SK-N-SH (cell line): Measurements from ENCODE around the gene ARHGEF26. TPM values are rescaled to one million over a fixed set of nuclear protein-coding genes. Genes with fewer than 3 reads are reported as not detected.

Experiments
- CTCF ChIA-PET: fragments of 300-600, 350-600 bp; formaldehyde crosslinking; extraction: SDS; loops from one replicate; lab custom pipeline; 2021; lab: Yijun Ruan, JAX
- POLR2A ChIA-PET: fragments of 350-600 bp; sonication (Branson Sonifier 250); formaldehyde crosslinking; extraction: SDS; loops from one replicate; lab custom pipeline; 2020; ENCODE audit warnings: antibody characterized with exemption, inconsistent platforms; lab: Yijun Ruan, JAX
- DNase-seq: peaks from one replicate; pipeline ENCODE4 v3.0.0; 2012
- H2AFZ ChIP-seq: fragments of 200-600 bp; sonication (generic); 2 replicates; pipeline ENCODE4 v1.8.1; 2016; ENCODE audit warnings: antibody characterized with exemption, mild to moderate bottlenecking, low read depth
- H3F3A ChIP-seq: fragments of 200-600 bp; sonication (generic); replicated peaks from 2 replicates; pipeline ENCODE3; 2016; ENCODE audit warnings: antibody characterized with exemption, mild to moderate bottlenecking; ENCODE audit not compliant: insufficient read depth
- H3K27ac ChIP-seq, 2 experiments: fragments of 200-500 bp in 1 of 2; fragments of 200-600 bp in 1 of 2; sonication (Bioruptor generic) in 1 of 2; sonication (generic), shearing (Covaris generic) in 1 of 2; 2 replicates each; pipeline versions ENCODE4 v1.5.1 to v1.6.1; 2014 to 2016; ENCODE audit warnings: low read depth in 2 of 2, inconsistent platforms in 1 of 2, low read length in 1 of 2, mild to moderate bottlenecking in 1 of 2, mixed read lengths in 1 of 2
- H3K27me3 ChIP-seq: fragments of 200-600 bp; sonication (generic), shearing (Covaris generic); 2 replicates; pipeline ENCODE4 v1.6.1; 2016; ENCODE audit warnings: mixed run types; ENCODE audit not compliant: insufficient read depth
- H3K36me3 ChIP-seq, 2 experiments: fragments of 200-500 bp in 1 of 2; fragments of 200-600 bp in 1 of 2; sonication (Bioruptor generic) in 1 of 2; sonication (generic) in 1 of 2; replicated peaks in 1 of 2; 2 replicates each; pipeline versions ENCODE3 to v1.5.1; 2014 to 2016; ENCODE audit warnings: low read length in 1 of 2, mild to moderate bottlenecking in 1 of 2; ENCODE audit not compliant: insufficient read depth in 2 of 2, control insufficient read depth in 1 of 2
- H3K4me1 ChIP-seq, 2 experiments: fragments of 200-500 bp in 1 of 2; fragments of 200-600 bp in 1 of 2; sonication (Bioruptor generic) in 1 of 2; sonication (generic), shearing (Covaris generic) in 1 of 2; 2 replicates each; pipeline versions ENCODE4 v1.5.1 to v1.6.1; 2014 to 2016; ENCODE audit warnings: low read depth in 1 of 2, low read length in 1 of 2, mixed run types in 1 of 2; ENCODE audit not compliant: insufficient read depth in 2 of 2, control insufficient read depth in 1 of 2
- H3K4me2 ChIP-seq: fragments of 200-600 bp; sonication (generic), shearing (Covaris generic); 2 replicates; pipeline ENCODE4 v1.6.1; 2017; ENCODE audit warnings: mixed run types
- H3K4me3 ChIP-seq, 2 experiments: fragments of 200-500 bp in 1 of 2; fragments of 200-600 bp in 1 of 2; sonication (Bioruptor generic) in 1 of 2; sonication (generic), shearing (Covaris generic) in 1 of 2; 2 replicates each; pipeline versions ENCODE4 v1.5.1 to v1.8.1; 2014 to 2016; ENCODE audit warnings: low read depth in 2 of 2, inconsistent platforms in 1 of 2, low read length in 1 of 2, mild to moderate bottlenecking in 1 of 2, mixed read lengths in 1 of 2, moderate library complexity in 1 of 2
- H3K79me2 ChIP-seq: fragments of 200-600 bp; sonication (generic); 2 replicates; pipeline ENCODE4 v1.8.1; 2017; ENCODE audit warnings: mild to moderate bottlenecking; ENCODE audit not compliant: insufficient read depth
- H3K9ac ChIP-seq: fragments of 200-600 bp; sonication (generic); 2 replicates; pipeline ENCODE4 v1.6.1; 2017; ENCODE audit warnings: mixed run types
- H3K9me2 ChIP-seq: fragments of 200-600 bp; sonication (generic); 2 replicates; pipeline ENCODE4 v1.6.1; 2017; ENCODE audit warnings: mixed run types
- H3K9me3 ChIP-seq: fragments of 200-600 bp; sonication (generic); 2 replicates; pipeline ENCODE4 v1.6.1; 2017; ENCODE audit warnings: mixed run types, mild to moderate bottlenecking, moderate library complexity
- H4K20me1 ChIP-seq: fragments of 200-600 bp; sonication (generic); 2 replicates; pipeline ENCODE4 v1.6.1; 2017; ENCODE audit warnings: mild to moderate bottlenecking, mixed run types; ENCODE audit not compliant: insufficient read depth
- CHD2 ChIP-seq: fragments of 150-350 bp; IDR thresholded peaks from 2 replicates; pipeline ENCODE4 v1.6.1; 2018; ENCODE audit warnings: low read length; ENCODE audit not compliant: partially characterized antibody
- ELF1 ChIP-seq: IDR thresholded peaks from 2 replicates; pipeline ENCODE4 v1.4.0; 2012
- EP300 ChIP-seq, 2 experiments: IDR thresholded peaks; 2 replicates each; pipeline versions ENCODE4 v1.4.0 to v1.6.1; 2012; ENCODE audit warnings: borderline replicate concordance in 1 of 2, low read depth in 1 of 2, low read length in 1 of 2
- EZH2phosphoT487 ChIP-seq: fragments of 200-600 bp; sonication (generic); IDR thresholded peaks from 2 replicates; pipeline ENCODE4 v1.6.1; 2017; ENCODE audit warnings: low read depth, mixed run types, mild to moderate bottlenecking, antibody characterized with exemption, moderate library complexity, borderline replicate concordance
- FOSL2 ChIP-seq: IDR thresholded peaks from 2 replicates; pipeline ENCODE4 v1.4.0; 2012; ENCODE audit warnings: low read depth, mild to moderate bottlenecking, moderate library complexity, borderline replicate concordance
- FOXJ3 ChIP-seq: sonication (generic); formaldehyde crosslinking; IDR thresholded peaks from 2 replicates; pipeline ENCODE4 v1.5.1; 2020; ENCODE audit warnings: mild to moderate bottlenecking, missing genetic modification reagents
- IRF3 ChIP-seq: fragments of 150-350 bp; IDR thresholded peaks from 2 replicates; pipeline ENCODE4 v1.6.1; 2016; ENCODE audit warnings: mild to moderate bottlenecking, low read depth, low read length
- JUND ChIP-seq: IDR thresholded peaks from 2 replicates; pipeline ENCODE4 v1.4.0; 2012
- MXI1 ChIP-seq: IDR thresholded peaks from 2 replicates; pipeline ENCODE4 v1.6.1; 2012; ENCODE audit warnings: mild to moderate bottlenecking, low read depth, low read length, improper control_type of control experiment
- NFIC ChIP-seq: IDR thresholded peaks from 2 replicates; pipeline ENCODE4 v1.4.0; 2012; ENCODE audit warnings: borderline replicate concordance
- NRF1 ChIP-seq: IDR thresholded peaks from 2 replicates; pipeline ENCODE4 v1.6.1; 2012; ENCODE audit warnings: low read depth, mild to moderate bottlenecking, low read length
- RAD21 ChIP-seq: IDR thresholded peaks from 2 replicates; pipeline ENCODE4 v1.6.1; 2012; ENCODE audit warnings: mild to moderate bottlenecking, low read length
- RCOR1 ChIP-seq: fragments of 150-350 bp; IDR thresholded peaks from 2 replicates; pipeline ENCODE4 v1.6.1; 2017; ENCODE audit warnings: antibody characterized with exemption, low read length
- REST ChIP-seq: IDR thresholded peaks from 2 replicates; pipeline ENCODE4 v1.6.1; 2012; ENCODE audit warnings: mild to moderate bottlenecking, low read depth, low read length, moderate library complexity
- RFX5 ChIP-seq: IDR thresholded peaks from 2 replicates; pipeline ENCODE4 v1.6.1; 2012; ENCODE audit warnings: mild to moderate bottlenecking, improper control_type of control experiment, low read length
- SIN3A ChIP-seq: IDR thresholded peaks from 2 replicates; pipeline ENCODE4 v1.6.1; 2012; ENCODE audit warnings: low read depth, mild to moderate bottlenecking, low read length, moderate library complexity, borderline replicate concordance
- SMC3 ChIP-seq: IDR thresholded peaks from 2 replicates; pipeline ENCODE4 v1.6.1; 2012; ENCODE audit warnings: low read depth, low read length, improper control_type of control experiment
- TCF12 ChIP-seq: IDR thresholded peaks from 2 replicates; pipeline ENCODE4 v1.4.0; 2012
- TEAD4 ChIP-seq: IDR thresholded peaks from 2 replicates; pipeline ENCODE4 v1.4.0; 2012; ENCODE audit warnings: mild to moderate bottlenecking, borderline replicate concordance; ENCODE audit not compliant: insufficient read depth
- USF2 ChIP-seq: fragments of 150-350 bp; IDR thresholded peaks from 2 replicates; pipeline ENCODE4 v1.6.1; 2017; ENCODE audit warnings: antibody characterized with exemption, low read length, low read depth, borderline replicate concordance
- WGBS: methylation state at CpG from one replicate; pipeline ENCODE4 v1.1.6; 2017; ENCODE audit warnings: low lambda C conversion rate; 5-methylcytosine and 5-hydroxymethylcytosine counted together
- polyA plus RNA-seq, 3 experiments: library from polyadenylated mRNA; depleted of rRNA; stranded (reverse); fragments of >200 nt; gene quantifications; 2 replicates each; pipeline ENCODE4 v1.2.3, GENCODE V29; 2012
- TF ChIP-seq, protein P1 (sequence below): fragments of 200-600 bp; sonication (generic); IDR thresholded peaks from 2 replicates; pipeline ENCODE4 v1.6.1; 2017; ENCODE audit warnings: antibody characterized with exemption, mild to moderate bottlenecking, moderate library complexity
- TF ChIP-seq, protein P2 (sequence below): IDR thresholded peaks from 2 replicates; pipeline ENCODE4; 2012

ARHGEF26 gene
- polyA plus RNA-seq, 1 of the 3 experiments (the other 2 are of a cell fraction) = 1.2 TPM

DNA sequence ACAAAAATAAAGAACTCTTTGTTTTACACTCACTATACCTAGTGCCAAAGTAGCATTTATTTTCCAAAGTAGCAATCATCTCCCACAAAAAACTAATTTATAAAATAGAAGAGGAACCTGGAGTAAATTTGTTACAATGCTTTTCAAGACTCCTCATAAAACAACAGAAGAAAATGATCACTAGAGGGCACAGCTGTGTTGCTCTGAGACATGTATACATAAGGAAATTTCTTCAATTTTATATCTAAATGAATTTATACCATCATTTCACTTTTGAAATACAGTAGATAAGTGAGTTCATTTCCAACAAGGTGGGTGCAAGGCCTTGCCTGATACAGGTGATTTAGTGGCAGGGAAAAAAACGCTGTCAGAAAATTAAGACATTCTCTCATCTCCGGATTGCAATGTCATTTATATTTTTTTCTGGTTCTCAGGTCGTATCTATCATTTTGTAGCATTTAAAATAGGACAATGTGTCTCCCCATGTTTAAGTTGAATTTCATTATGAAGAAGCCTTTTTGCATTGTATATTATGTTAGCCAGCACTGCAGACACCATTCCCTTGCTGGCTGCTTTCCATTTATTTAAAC is 25.3 kb upstream of the ARHGEF26 start:
- Histone ChIP-seq H3K79me2 (no peaks in the 10 kb centered on the region), H3K4me1 (no peaks in the 10 kb centered on the region), H3F3A (no peaks in the 10 kb centered on the region), H2AFZ (no peak overlapping the region), H3K9me2 (no peaks in the 10 kb centered on the region), H3K9me3 (no peaks in the 10 kb centered on the region), H3K27me3 (no peaks in the 10 kb centered on the region), H4K20me1 (no peaks in the 10 kb centered on the region), H3K36me3 (no peaks in the 10 kb centered on the region), H3K27ac (no peak overlapping the region), H3K9ac (no peak overlapping the region), H3K4me2 (no peak overlapping the region), H3K4me3 (no peak overlapping the region)
- TF ChIP-seq NRF1 (no peak), RAD21 (peak; percentile 74), JUND (no peak), TEAD4 (no peak), RFX5 (no peak), ELF1 (no peak), IRF3 (no peak), FOXJ3 (CRISPR knock-in tag) (no peak), USF2 (no peak), EP300 (IDR thresholded peaks at IDR 0.05; ENCODE audit: borderline replicate concordance in 1 of 2, low read depth in 1 of 2, low read length in 1 of 2) (no peak), FOSL2 (no peak), REST (no peak), NFIC (no peak), MXI1 (no peak), TCF12 (no peak), RCOR1 (no peak), SIN3A (no peak), EZH2phosphoT487 (no peak), CHD2 (no peak), SMC3 (peak; percentile 47)
- TF ChIP-seq, protein P1, sequence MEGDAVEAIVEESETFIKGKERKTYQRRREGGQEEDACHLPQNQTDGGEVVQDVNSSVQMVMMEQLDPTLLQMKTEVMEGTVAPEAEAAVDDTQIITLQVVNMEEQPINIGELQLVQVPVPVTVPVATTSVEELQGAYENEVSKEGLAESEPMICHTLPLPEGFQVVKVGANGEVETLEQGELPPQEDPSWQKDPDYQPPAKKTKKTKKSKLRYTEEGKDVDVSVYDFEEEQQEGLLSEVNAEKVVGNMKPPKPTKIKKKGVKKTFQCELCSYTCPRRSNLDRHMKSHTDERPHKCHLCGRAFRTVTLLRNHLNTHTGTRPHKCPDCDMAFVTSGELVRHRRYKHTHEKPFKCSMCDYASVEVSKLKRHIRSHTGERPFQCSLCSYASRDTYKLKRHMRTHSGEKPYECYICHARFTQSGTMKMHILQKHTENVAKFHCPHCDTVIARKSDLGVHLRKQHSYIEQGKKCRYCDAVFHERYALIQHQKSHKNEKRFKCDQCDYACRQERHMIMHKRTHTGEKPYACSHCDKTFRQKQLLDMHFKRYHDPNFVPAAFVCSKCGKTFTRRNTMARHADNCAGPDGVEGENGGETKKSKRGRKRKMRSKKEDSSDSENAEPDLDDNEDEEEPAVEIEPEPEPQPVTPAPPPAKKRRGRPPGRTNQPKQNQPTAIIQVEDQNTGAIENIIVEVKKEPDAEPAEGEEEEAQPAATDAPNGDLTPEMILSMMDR = peak; percentile 75
- TF ChIP-seq, protein P2, sequence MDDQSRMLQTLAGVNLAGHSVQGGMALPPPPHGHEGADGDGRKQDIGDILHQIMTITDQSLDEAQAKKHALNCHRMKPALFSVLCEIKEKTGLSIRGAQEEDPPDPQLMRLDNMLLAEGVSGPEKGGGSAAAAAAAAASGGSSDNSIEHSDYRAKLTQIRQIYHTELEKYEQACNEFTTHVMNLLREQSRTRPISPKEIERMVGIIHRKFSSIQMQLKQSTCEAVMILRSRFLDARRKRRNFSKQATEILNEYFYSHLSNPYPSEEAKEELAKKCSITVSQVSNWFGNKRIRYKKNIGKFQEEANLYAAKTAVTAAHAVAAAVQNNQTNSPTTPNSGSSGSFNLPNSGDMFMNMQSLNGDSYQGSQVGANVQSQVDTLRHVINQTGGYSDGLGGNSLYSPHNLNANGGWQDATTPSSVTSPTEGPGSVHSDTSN = no peak
- ChIA-PET POLR2A (no interaction called here), CTCF (interaction anchor here (0.9 to 1.2 kb wide), 8 partner anchors 10 to 165 kb away, joined by 3 to 7 read pairs (median 3); no protein-coding TSS in a partner anchor)
- 58% methylated on average over 3 of the region's 3 CpGs for WGBS
- DNase-seq = no peak
